A549 (cell line): ENCODE measurements around the gene DEAF1. TPM values are rescaled to one million over a fixed set of nuclear protein-coding genes. Genes with fewer than 3 reads are reported as not detected.

Experiments
- ATAC-seq, 2 experiments: fragments of 200-7000 bp in 1 of 2; fragments of >200 bp in 1 of 2; cut with Nextera tagmentation in 1 of 2; cut with Tn5 transposase in 1 of 2; 3 replicates each; pipeline versions ENCODE4 v1.8.0 to v1.9.1; 2018 to 2020; ENCODE audit warnings: mild to moderate bottlenecking in 1 of 2, moderate library complexity in 1 of 2
- CTCF ChIA-PET: fragments of 300-600 bp; sonication (Branson Sonifier 250); formaldehyde crosslinking; extraction: SDS; loops from one replicate; lab custom pipeline; 2021; ENCODE audit warnings: antibody characterized with exemption, inconsistent platforms; lab: Yijun Ruan, JAX
- POLR2A ChIA-PET: fragments of 350-600 bp; formaldehyde crosslinking; extraction: SDS; loops from one replicate; lab custom pipeline; 2021; ENCODE audit warnings: antibody characterized with exemption, inconsistent platforms; lab: Yijun Ruan, JAX
- DNase-seq, 2 experiments: peaks; one replicate each; pipeline versions ENCODE4 v3.0.0 to v3.0.0-alpha.2; 2011 to 2016; ENCODE audit warnings: low read depth in 1 of 2, low spot score in 1 of 2
- FAIRE-seq: peaks from 2 replicates; lab custom pipeline; 2011; peaks lifted over from hg19 to GRCh38; lab: Jason Lieb, UNC
- H3K27ac ChIP-seq, 2 experiments: fragments of >200 bp; sonication (Bioruptor Twin); formaldehyde crosslinking; 3 replicates each; pipeline ENCODE4 v1.5.1; 2016 to 2017
- H3K4me1 ChIP-seq: fragments of >200 bp; sonication (Bioruptor Twin); formaldehyde crosslinking; 3 replicates; pipeline ENCODE4 v1.6.1; 2016
- H3K4me2 ChIP-seq: fragments of >200 bp; sonication (Bioruptor Twin); formaldehyde crosslinking; 3 replicates; pipeline ENCODE4 v1.6.1; 2016
- H3K4me3 ChIP-seq: fragments of >200 bp; sonication (Bioruptor Twin); formaldehyde crosslinking; 3 replicates; pipeline ENCODE4 v1.5.1; 2016
- H3K9me3 ChIP-seq: fragments of >200 bp; sonication (Bioruptor Twin); formaldehyde crosslinking; 3 replicates; pipeline ENCODE4 v1.6.1; 2016
- BHLHE40 ChIP-seq: IDR thresholded peaks from 2 replicates; pipeline ENCODE4 v1.6.1; 2012; ENCODE audit warnings: low read depth, low read length, inconsistent platforms
- CBX8 ChIP-seq: fragments of 200-600 bp; sonication (generic); IDR thresholded peaks from 2 replicates; pipeline ENCODE4 v1.6.1; 2016
- CEBPB ChIP-seq, 2 experiments: fragments of >200 bp in 1 of 2; sonication (Bioruptor Twin) in 1 of 2; formaldehyde crosslinking in 1 of 2; IDR thresholded peaks; 2 replicates each; pipeline ENCODE4 v1.6.1; 2012 to 2016
- EHMT2 ChIP-seq: fragments of 200-600 bp; sonication (generic); IDR thresholded peaks from 2 replicates; pipeline ENCODE4 v1.6.1; 2016; ENCODE audit warnings: antibody characterized with exemption, low read depth, mild to moderate bottlenecking, moderate library complexity
- EP300 ChIP-seq, 2 experiments: fragments of >200 bp; sonication (Bioruptor Twin); formaldehyde crosslinking; IDR thresholded peaks; 2 replicates in 1 of 2; 3 replicates in 1 of 2; pipeline ENCODE4 v1.6.1; 2016 to 2017
- FOXS1 ChIP-seq: fragments of 250-450 bp; sonication (Bioruptor Pico); IDR thresholded peaks from 2 replicates; pipeline ENCODE4 v1.5.0; 2020; ENCODE audit warnings: mild to moderate bottlenecking, moderate library complexity
- GATA3 ChIP-seq: IDR thresholded peaks from 2 replicates; pipeline ENCODE4 v1.6.1; 2012; ENCODE audit warnings: borderline replicate concordance
- HOXA7 ChIP-seq: fragments of 250-450 bp; sonication (Bioruptor Pico); IDR thresholded peaks from 2 replicates; pipeline ENCODE4 v1.5.0; 2020; ENCODE audit warnings: mild to moderate bottlenecking, moderate library complexity
- MAFK ChIP-seq: fragments of 450-650 bp; IDR thresholded peaks from 2 replicates; pipeline ENCODE4 v1.6.1; 2014; ENCODE audit not compliant: partially characterized antibody
- NPAS2 ChIP-seq: fragments of 250-450 bp; sonication (Bioruptor Pico); IDR thresholded peaks from 2 replicates; pipeline ENCODE4 v1.8.0; 2022; ENCODE audit warnings: mild to moderate bottlenecking, moderate library complexity, borderline replicate concordance
- NR3C1 ChIP-seq: fragments of >200 bp; sonication (Bioruptor Twin); formaldehyde crosslinking; IDR thresholded peaks from 3 replicates; pipeline ENCODE4 v1.6.1; 2017
- POLR2A ChIP-seq: IDR thresholded peaks from 2 replicates; pipeline ENCODE4 v1.6.1; 2012; ENCODE audit warnings: mild to moderate bottlenecking, low read length
- RAD21 ChIP-seq, 2 experiments: fragments of >200 bp in 1 of 2; sonication (Bioruptor Twin) in 1 of 2; formaldehyde crosslinking in 1 of 2; IDR thresholded peaks in 1 of 2; conservative IDR thresholded peaks in 1 of 2; 2 replicates in 1 of 2; 3 replicates in 1 of 2; pipeline ENCODE4 v1.6.1; 2012 to 2018; ENCODE audit warnings: inconsistent platforms in 1 of 2
- RARB ChIP-seq: fragments of 250-450 bp; sonication (Bioruptor Pico); IDR thresholded peaks from 2 replicates; pipeline ENCODE4 v1.8.0; 2021; ENCODE audit warnings: mild to moderate bottlenecking, moderate library complexity
- SMC3 ChIP-seq: fragments of >200 bp; sonication (Bioruptor Twin); formaldehyde crosslinking; IDR thresholded peaks from 3 replicates; pipeline ENCODE4 v1.6.1; 2018; ENCODE audit warnings: inconsistent platforms
- SREBF2 ChIP-seq: fragments of 450-650 bp; IDR thresholded peaks from 2 replicates; pipeline ENCODE4 v1.6.1; 2014; ENCODE audit warnings: mild to moderate bottlenecking, moderate library complexity
- TFCP2L1 ChIP-seq: fragments of 250-450 bp; sonication (Bioruptor Pico); IDR thresholded peaks from 2 replicates; pipeline ENCODE4 v1.5.0; 2021; ENCODE audit warnings: mild to moderate bottlenecking
- TP53 ChIP-seq: fragments of 250-450 bp; sonication (Bioruptor Pico); IDR thresholded peaks from 2 replicates; pipeline ENCODE4 v1.5.0; 2021; ENCODE audit warnings: mild to moderate bottlenecking, moderate library complexity
- ZC3H11A ChIP-seq: fragments of 450-650 bp; IDR thresholded peaks from 2 replicates; pipeline ENCODE4 v1.6.1; 2014; ENCODE audit warnings: antibody characterized with exemption, mild to moderate bottlenecking
- WGBS: methylation state at CpG from one replicate; pipeline ENCODE4 v1.1.6; 2017; ENCODE audit errors: missing lambda C conversion rate; 5-methylcytosine and 5-hydroxymethylcytosine counted together
- polyA plus RNA-seq, 4 experiments: library from polyadenylated mRNA; depleted of rRNA in 3 of 4; stranded (reverse); fragments of >200 nt; fragmentation: RNase III in 1 of 4; extraction: RNeasy Plus Mini Kit Qiagen cat#74134 plus additional on column Dnase treatment in 1 of 4; gene quantifications; 2 replicates in 3 of 4; 3 replicates in 1 of 4; pipeline ENCODE4 v1.2.3, GENCODE V29; 2011 to 2017
- TF ChIP-seq, protein P1 (sequence below): IDR thresholded peaks from 2 replicates; pipeline ENCODE4 v1.6.1; 2012
- TF ChIP-seq, protein P2 (sequence below): fragments of >200 bp; sonication (Bioruptor Twin); formaldehyde crosslinking; IDR thresholded peaks from 2 replicates; pipeline ENCODE4 v1.6.1; 2016

Gene DEAF1
- polyA plus RNA-seq, 2 of the 4 experiments (the other 2 are of a cell fraction), result 16.0 to 24.0 TPM

DNA sequence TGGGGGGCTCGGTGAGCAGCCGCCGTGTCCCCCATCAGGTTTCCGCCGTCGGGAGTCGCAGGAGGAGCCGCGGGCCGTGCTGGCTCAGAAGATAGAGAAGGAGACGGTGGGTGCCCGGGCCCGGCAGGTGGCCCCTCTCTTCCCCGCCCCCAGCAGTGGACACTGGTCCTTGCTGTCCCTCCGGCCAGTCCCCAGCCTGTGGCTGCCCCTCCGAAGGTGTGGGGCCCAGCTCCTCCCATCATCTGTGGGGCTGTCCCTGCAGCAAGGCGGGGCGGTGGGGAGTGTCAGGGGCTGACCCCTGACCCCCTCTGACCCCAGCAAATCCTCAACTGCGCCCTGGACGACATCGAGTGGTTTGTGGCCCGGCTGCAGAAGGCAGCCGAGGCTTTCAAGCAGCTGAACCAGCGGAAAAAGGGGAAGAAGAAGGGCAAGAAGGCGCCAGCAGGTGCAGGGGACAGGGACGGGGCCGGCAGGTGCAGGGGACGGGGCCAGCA lies 26.3 kb upstream of the DEAF1 start (continued):
- TF ChIP-seq, protein P1, sequence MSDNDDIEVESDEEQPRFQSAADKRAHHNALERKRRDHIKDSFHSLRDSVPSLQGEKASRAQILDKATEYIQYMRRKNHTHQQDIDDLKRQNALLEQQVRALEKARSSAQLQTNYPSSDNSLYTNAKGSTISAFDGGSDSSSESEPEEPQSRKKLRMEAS, result no peak
- no peak for TF ChIP-seq NR3C1

DNA sequence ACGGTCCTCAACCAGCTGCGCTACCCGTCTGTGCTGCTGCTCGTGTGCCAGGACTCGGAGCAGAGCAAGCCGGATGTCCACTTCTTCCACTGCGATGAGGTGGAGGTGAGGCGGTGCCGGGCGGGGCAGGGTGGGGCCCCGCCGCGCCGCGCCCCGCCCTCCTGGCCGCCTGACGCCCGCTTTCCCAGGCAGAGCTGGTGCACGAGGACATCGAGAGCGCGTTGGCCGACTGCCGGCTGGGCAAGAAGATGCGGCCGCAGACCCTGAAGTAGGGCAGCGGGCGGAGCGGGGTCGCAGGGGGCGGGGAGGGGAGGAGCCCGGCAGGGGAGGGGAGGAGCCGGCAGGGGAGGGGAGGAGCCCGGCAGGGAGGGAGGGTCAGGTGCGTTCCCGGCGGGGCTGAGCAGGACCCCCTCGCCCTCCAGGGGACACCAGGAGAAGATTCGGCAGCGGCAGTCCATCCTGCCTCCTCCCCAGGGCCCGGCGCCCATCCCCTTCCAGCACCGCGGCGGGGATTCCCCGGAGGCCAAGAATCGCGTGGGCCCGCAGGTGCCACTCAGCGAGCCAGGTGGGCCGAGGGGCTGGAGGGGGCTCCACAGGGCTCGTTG lies 25.7 kb upstream of the DEAF1 start:
- no peak for FAIRE-seq
- Histone ChIP-seq H3K9me3 (no peaks in the 10 kb centered on the region), H3K27ac (no peak overlapping the region), H3K4me2 (no peak overlapping the region), H3K4me3 (no peak overlapping the region), H3K4me1 (peaks cover 15% of the 10 kb centered on the region; the same call in 1 of the 3 replicates)
- ATAC-seq, result no peak
- WGBS, result 90% methylated on average over 21 of the region's 53 CpGs
- ChIA-PET CTCF (interaction anchor here (0.6 to 20.1 kb wide), 8 partner anchors 8 to 166 kb away, joined by 3 to 599 read pairs (median 14); partner anchors contain the start of genes DEAF1, EPS8L2 and TMEM80), POLR2A (interaction anchor here (2.1 kb wide), 1 partner anchor 25 kb away, joined by 7 read pairs; the partner anchor contains the start of genes DEAF1 and TMEM80)
- DNase-seq, result no peak
- TF ChIP-seq RARB (CRISPR knock-in tag) (no peak), TFCP2L1 (CRISPR knock-in tag) (no peak), NPAS2 (no peak), EP300 (IDR thresholded peaks at IDR 0.05) (no peak), RAD21 (conservative IDR thresholded peaks at IDR 0.05 in 1 of 2, IDR thresholded peaks at IDR 0.05 in 1 of 2) (no peak), FOXS1 (no peak), NR3C1 (no peak), GATA3 (no peak), POLR2A (no peak), EHMT2 (no peak), SREBF2 (no peak), CEBPB (IDR thresholded peaks at IDR 0.05) (no peak), ZC3H11A (no peak)
- TF ChIP-seq, protein P2, sequence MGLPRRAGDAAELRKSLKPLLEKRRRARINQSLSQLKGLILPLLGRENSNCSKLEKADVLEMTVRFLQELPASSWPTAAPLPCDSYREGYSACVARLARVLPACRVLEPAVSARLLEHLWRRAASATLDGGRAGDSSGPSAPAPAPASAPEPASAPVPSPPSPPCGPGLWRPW, result no peak
- TF ChIP-seq, protein P1, result no peak

- no peak overlapping the region for H3K4me2 ChIP-seq
- TF ChIP-seq HOXA7 (CRISPR knock-in tag), result no peak
- no peak for TF ChIP-seq TFCP2L1 (CRISPR knock-in tag)
- TF ChIP-seq CBX8, result no peak
- no peak for TF ChIP-seq MAFK
- no peak for TF ChIP-seq BHLHE40
- TF ChIP-seq, protein P1, result no peak
- TF ChIP-seq TP53 (CRISPR knock-in tag), result no peak
- no peak for TF ChIP-seq SMC3
- no peak overlapping the region for H3K27ac ChIP-seq
- ATAC-seq, result no peak
- no peak for DNase-seq
- no peak for FAIRE-seq
- POLR2A ChIA-PET, result interaction anchor here (0.9 to 2.1 kb wide), 2 partner anchors 15 to 24 kb away, joined by 3 to 7 read pairs; partner anchors contain the start of genes DEAF1 and TMEM80
- CTCF ChIA-PET, result interaction anchor here (0.6 to 20.1 kb wide), 5 partner anchors 8 to 59 kb away, joined by 3 to 599 read pairs (median 30); partner anchors contain the start of genes DEAF1, EPS8L2 and TMEM80
- H3K4me3 ChIP-seq, result no peak overlapping the region
- peaks cover 10% of the 10 kb centered on the region; the same call in 1 of the 3 replicates for H3K4me1 ChIP-seq
- 93% methylated on average over 33 of the region's 35 CpGs for WGBS
- no peaks in the 10 kb centered on the region for H3K9me3 ChIP-seq
Observed at GRCh38 chr11:720017-720641, 25.1 kb upstream of the DEAF1 start.
